Endothelial cell of umbilical vein (primary cell): ENCODE results near the gene FRG2B. TPM values are rescaled to one million over a fixed set of nuclear protein-coding genes. Genes with fewer than 3 reads are reported as not detected.

ENCODE experiments used
- BruUV-seq: library from RNA; stranded (reverse); fragments of 400-500 nt; replicated peaks from 2 replicates; lab custom pipeline; 2021; lab: Mats Ljungman, UMichigan
- CTCF ChIA-PET: fragments of 300-600, 350-600 bp; sonication (Branson Sonifier 250); formaldehyde crosslinking; loops from one replicate; lab custom pipeline; 2021; ENCODE audit warnings: antibody characterized with exemption, inconsistent platforms; lab: Charles Lee
- POLR2A ChIA-PET: fragments of 300-600, 350-600 bp; sonication (Branson Sonifier 250); formaldehyde crosslinking; loops from one replicate; lab custom pipeline; 2021; ENCODE audit warnings: antibody characterized with exemption, inconsistent platforms; lab: Charles Lee
- DNase-seq: peaks from one replicate; pipeline ENCODE4 v3.0.0-alpha.2; 2011; ENCODE audit warnings: low read depth, low spot score
- FAIRE-seq: peaks from 2 replicates; lab custom pipeline; 2011; peaks lifted over from hg19 to GRCh38; lab: Jason Lieb, UNC
- H2AFZ ChIP-seq: 2 replicates; pipeline ENCODE4 v1.6.0; 2012; ENCODE audit warnings: low read depth, low read length, control low read depth, inconsistent platforms
- H3K27ac ChIP-seq: 2 replicates; pipeline ENCODE4 v1.5.1; 2011; ENCODE audit warnings: low read depth, mild to moderate bottlenecking, control low read depth, low read length, moderate library complexity; ENCODE audit not compliant: insufficient read depth
- H3K27me3 ChIP-seq, 2 experiments: 2 replicates each; pipeline versions ENCODE4 v1.6.0 to v1.6.1; 2011; ENCODE audit warnings: low read length in 2 of 2, mixed read lengths in 1 of 2; ENCODE audit not compliant: control insufficient read depth in 2 of 2, insufficient read depth in 2 of 2
- H3K36me3 ChIP-seq, 2 experiments: 2 replicates in 1 of 2; 3 replicates in 1 of 2; pipeline ENCODE4 v1.5.1; 2011; ENCODE audit warnings: low read length in 2 of 2, mild to moderate bottlenecking in 1 of 2, moderate library complexity in 1 of 2; ENCODE audit not compliant: control insufficient read depth in 2 of 2, insufficient read depth in 2 of 2; ENCODE audit errors: extremely low read depth in 1 of 2
- H3K4me1 ChIP-seq: 3 replicates; pipeline ENCODE4 v1.5.1; 2011; ENCODE audit warnings: mild to moderate bottlenecking, low read length; ENCODE audit not compliant: control insufficient read depth, insufficient read depth; ENCODE audit errors: extremely low read depth
- H3K4me2 ChIP-seq: 2 replicates; pipeline ENCODE4 v1.6.1; 2011; ENCODE audit warnings: low read length, control low read depth, mixed read lengths; ENCODE audit not compliant: insufficient read depth
- H3K4me3 ChIP-seq, 3 experiments: fragments of 200-600 bp in 1 of 3; sonication (generic), shearing (Covaris generic) in 1 of 3; replicated peaks in 1 of 3; 2 replicates each; pipeline ENCODE4 v1.5.1; 2011 to 2016; ENCODE audit warnings: control low read depth in 3 of 3, low read length in 3 of 3, mild to moderate bottlenecking in 2 of 3, inconsistent platforms in 1 of 3, low read depth in 1 of 3, moderate library complexity in 1 of 3; ENCODE audit not compliant: insufficient read depth in 1 of 3
- H3K79me2 ChIP-seq: 2 replicates; pipeline ENCODE4 v1.6.0; 2012; ENCODE audit warnings: low read length, inconsistent platforms; ENCODE audit not compliant: control insufficient read depth, insufficient read depth
- H3K9ac ChIP-seq: replicated peaks from 2 replicates; pipeline ENCODE3; 2011; ENCODE audit warnings: low read length, control low read depth; ENCODE audit not compliant: insufficient read depth; ENCODE audit errors: extremely low read depth
- H3K9me1 ChIP-seq: replicated peaks from 3 replicates; pipeline ENCODE4 v1.6.0; 2011; ENCODE audit warnings: mild to moderate bottlenecking, low read length; ENCODE audit not compliant: control insufficient read depth, insufficient read depth; ENCODE audit errors: extremely low read depth
- H3K9me3 ChIP-seq: replicated peaks from 2 replicates; pipeline ENCODE4 v1.5.1; 2012; ENCODE audit warnings: low read length, inconsistent platforms; ENCODE audit not compliant: control insufficient read depth, insufficient read depth
- H4K20me1 ChIP-seq: replicated peaks from 2 replicates; pipeline ENCODE3; 2011; ENCODE audit warnings: mild to moderate bottlenecking, low read length; ENCODE audit not compliant: control insufficient read depth, insufficient read depth; ENCODE audit errors: extremely low read depth
- CTCF ChIP-seq, 2 donors: IDR thresholded peaks; 1 replicate in 1 of 2; 2 replicates in 1 of 2; pipeline ENCODE4 v1.5.1; 2011; ENCODE audit warnings: low read length in 2 of 2, mild to moderate bottlenecking in 2 of 2, moderate library complexity in 2 of 2, control low read depth in 1 of 2, inconsistent platforms in 1 of 2, low read depth in 1 of 2; ENCODE audit not compliant: insufficient read depth in 1 of 2; ENCODE audit errors: extremely low read depth in 1 of 2
- EZH2 ChIP-seq: IDR thresholded peaks from 2 replicates; pipeline ENCODE4 v1.6.1; 2012; ENCODE audit warnings: borderline replicate concordance, low read depth, mild to moderate bottlenecking, moderate library complexity, low read length, inconsistent platforms; ENCODE audit not compliant: severe bottlenecking
- FOS ChIP-seq: IDR thresholded peaks from 2 replicates; pipeline ENCODE4 v1.6.1; 2011; ENCODE audit warnings: mild to moderate bottlenecking, low read length, moderate library complexity, borderline replicate concordance; ENCODE audit not compliant: insufficient read depth
- GATA2 ChIP-seq: IDR thresholded peaks from 2 replicates; pipeline ENCODE4 v1.7.0; 2011; ENCODE audit warnings: low read depth, mild to moderate bottlenecking, moderate library complexity, mixed read lengths, low read length; ENCODE audit not compliant: insufficient read length, insufficient read depth
- JUN ChIP-seq: IDR thresholded peaks from 2 replicates; pipeline ENCODE4 v1.6.1; 2011; ENCODE audit warnings: borderline replicate concordance, low read depth; ENCODE audit not compliant: insufficient read length, insufficient read depth
- MAX ChIP-seq: IDR thresholded peaks from 2 replicates; pipeline ENCODE4 v1.6.1; 2011; ENCODE audit not compliant: insufficient read depth, insufficient read length
- MYC ChIP-seq: IDR thresholded peaks from one replicate; pipeline ENCODE4 v1.6.1; 2011; ENCODE audit warnings: mild to moderate bottlenecking, low read depth, low read length
- POLR2A ChIP-seq: IDR thresholded peaks from 2 replicates; pipeline ENCODE4 v1.6.1; 2012; ENCODE audit warnings: low read depth, mild to moderate bottlenecking, control low read depth, low read length
- POLR2AphosphoS5 ChIP-seq: IDR thresholded peaks from 2 replicates; pipeline ENCODE4 v1.6.1; 2012; ENCODE audit warnings: low read depth, mild to moderate bottlenecking, control low read depth, low read length, moderate library complexity; ENCODE audit not compliant: insufficient read depth
- dilution Hi-C: fragments of 300-500 bp; cut with MboI; formaldehyde crosslinking; loops from one replicate; pipeline ENCODE4 v1.15.0; 2019; ENCODE audit warnings: low sequenced_read_pairs; ENCODE audit not compliant: extremely low pct_ligation_motif_present
- intact Hi-C: fragments of 100-400 bp; cut with micrococcal nuclease; formaldehyde crosslinking; loops from one replicate; pipeline ENCODE4 v1.10.0; 2022
- polyA plus RNA-seq, 4 experiments: library from polyadenylated mRNA; depleted of rRNA in 3 of 4; stranded (reverse) in 3 of 4; unstranded in 1 of 4; fragments of >200 nt; gene quantifications; 2 replicates each; pipeline versions ENCODE4 v1.2.1 to v1.2.3, GENCODE V29; 2011 to 2012; ENCODE audit warnings: missing spikeins in 1 of 4
- total RNA-seq: library from RNA; stranded (reverse); gene quantifications from 2 replicates; pipeline ENCODE4 v1.2.3, GENCODE V29; 2021

Gene FRG2B
- total and polyA plus RNA-seq, 2 donors (not counting 3 experiments of a cell fraction or from before 2014, with no cell fraction given), result not detected

- Histone ChIP-seq H3K9me3 (no peaks in the 10 kb centered on the region), H3K79me2 (no peaks in the 10 kb centered on the region), H3K36me3 (no peaks in the 10 kb centered on the region), H3K4me3 (no peak overlapping the region), H3K9ac (no peak overlapping the region), H3K27ac (no peak overlapping the region), H3K4me2 (no peak overlapping the region), H2AFZ (no peak overlapping the region), H4K20me1 (no peaks in the 10 kb centered on the region), H3K4me1 (no peaks in the 10 kb centered on the region), H3K9me1 (no peaks in the 10 kb centered on the region), H3K27me3 (no peaks in the 10 kb centered on the region)
- dilution Hi-C loops, result no loop called here
- no peak for DNase-seq
- TF ChIP-seq POLR2A (no peak), MAX (no peak), FOS (no peak), EZH2 (no peak), GATA2 (no peak), CTCF (IDR thresholded peaks at IDR 0.05; ENCODE audit: extremely low read depth in 1 of 2, insufficient read depth in 1 of 2, low read depth in 1 of 2, low read length in 2 of 2) (no peak), POLR2AphosphoS5 (no peak), MYC (no peak), JUN (no peak)
- no TSS peak for BruUV-seq
- intact Hi-C loops, result no loop called here
- FAIRE-seq, result no peak
- POLR2A ChIA-PET, result no interaction called here
- CTCF ChIA-PET, result no interaction called here
These were observed 15.5 kb downstream of the FRG2B start for GRCh38 chr10:133611079-133611478.
